ENCODE measurements around the gene MOCS1. TPM values are rescaled to one million over a fixed set of nuclear protein-coding genes. Genes with fewer than 3 reads are reported as not detected.

MOCS1 gene
- total RNA-seq, 4 donors from 2014 or later: 26.4 to 61.7 (median 38.4) TPM

- DNase-seq: no peak
Measured at GRCh38 chr6:39881851-39882530, 52.3 kb downstream of the MOCS1 start.

GRCh38 chr6:39880594-39880993 lies 53.7 kb downstream of the MOCS1 start:
- TF ChIP-seq CTCF (IDR thresholded peaks at IDR 0.05 in 4 of 5, conservative IDR thresholded peaks at IDR 0.05 in 1 of 5) (no peak), POLR2A (IDR thresholded peaks at IDR 0.05) (no peak)
- in situ Hi-C loops (cut with MboI; ENCODE audit: low sequenced_read_pairs in 4 of 4): loop anchor here (25.0 kb wide), 1 partner anchor 518 kb away; no protein-coding TSS in a partner anchor
- H3K9me3 ChIP-seq: no peaks in the 10 kb centered on the region
- DNase-seq: no peak
- peaks cover 4 to 18% of the 10 kb centered on the region in 2 donors for H3K4me1 ChIP-seq
- H3K27ac ChIP-seq: peak overlapping the region in 1 of 4 donors; percentile 18
- peak in 1 of 2 donors; percentile 31 for ATAC-seq
- peaks cover 0 to 24% of the 10 kb centered on the region in 2 donors for H3K36me3 ChIP-seq
- H3K4me3 ChIP-seq: no peak overlapping the region
- H3K27me3 ChIP-seq: no peaks in the 10 kb centered on the region
- intact Hi-C loops (cut with DNase I; ENCODE audit: low total_unique reads): no loop called here

More at GRCh38 chr6:39881851-39882530, 52.3 kb downstream of the MOCS1 start:
- H3K27ac ChIP-seq: peak overlapping the region in 3 of 4 donors; percentile 25 to 45 (median 42)
- TF ChIP-seq CTCF (IDR thresholded peaks at IDR 0.05 in 4 of 5, conservative IDR thresholded peaks at IDR 0.05 in 1 of 5) (no peak), POLR2A (IDR thresholded peaks at IDR 0.05) (no peak)
- peaks cover 0 to 18% of the 10 kb centered on the region in 2 donors for H3K36me3 ChIP-seq
- in situ Hi-C loops (cut with MboI; ENCODE audit: low sequenced_read_pairs in 4 of 4): loop anchor here (25.0 kb wide), 1 partner anchor 520 kb away; no protein-coding TSS in a partner anchor
- H3K4me1 ChIP-seq: peaks cover 4 to 21% of the 10 kb centered on the region in 2 donors
- intact Hi-C loops (cut with DNase I; ENCODE audit: low total_unique reads): no loop called here
- H3K27me3 ChIP-seq: no peaks in the 10 kb centered on the region
- no peak for ATAC-seq
- no peaks in the 10 kb centered on the region for H3K9me3 ChIP-seq
- no peak overlapping the region for H3K4me3 ChIP-seq

DNA sequence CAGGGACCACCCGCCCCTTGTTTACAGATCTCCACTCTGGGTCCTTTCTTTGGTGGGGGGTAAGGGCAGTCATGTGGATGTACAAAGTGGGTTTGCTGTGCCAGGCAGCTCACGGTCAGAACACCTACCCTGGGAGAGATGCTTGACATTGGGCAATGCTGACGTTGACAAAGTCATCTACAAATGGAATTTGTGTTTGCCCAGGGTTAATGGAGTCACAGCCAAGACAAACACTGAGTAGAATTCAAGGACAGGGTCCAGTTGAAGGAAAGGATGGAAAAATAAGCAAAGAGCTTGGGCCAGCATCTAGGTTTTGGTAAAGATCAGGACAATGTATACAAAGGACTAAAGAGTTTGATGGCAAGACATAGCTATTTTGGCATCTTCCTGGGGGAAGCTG lies 54.7 kb downstream of the MOCS1 start:
- DNase-seq (no peak), ATAC-seq (no peak)
- peaks cover 0 to 35% of the 10 kb centered on the region in 2 donors for H3K36me3 ChIP-seq
- H3K27ac ChIP-seq: no peak overlapping the region
- no peaks in the 10 kb centered on the region for H3K27me3 ChIP-seq
- TF ChIP-seq CTCF (IDR thresholded peaks at IDR 0.05 in 4 of 5, conservative IDR thresholded peaks at IDR 0.05 in 1 of 5) (no peak), POLR2A (IDR thresholded peaks at IDR 0.05) (no peak)
- H3K4me1 ChIP-seq: peaks cover 4 to 18% of the 10 kb centered on the region in 2 donors
- in situ Hi-C loops (cut with MboI; ENCODE audit: low sequenced_read_pairs in 4 of 4): loop anchor here (25.0 kb wide), 1 partner anchor 517 kb away; no protein-coding TSS in a partner anchor
- no peak overlapping the region for H3K4me3 ChIP-seq
- intact Hi-C loops (cut with DNase I; ENCODE audit: low total_unique reads): no loop called here
- no peaks in the 10 kb centered on the region for H3K9me3 ChIP-seq

DNA sequence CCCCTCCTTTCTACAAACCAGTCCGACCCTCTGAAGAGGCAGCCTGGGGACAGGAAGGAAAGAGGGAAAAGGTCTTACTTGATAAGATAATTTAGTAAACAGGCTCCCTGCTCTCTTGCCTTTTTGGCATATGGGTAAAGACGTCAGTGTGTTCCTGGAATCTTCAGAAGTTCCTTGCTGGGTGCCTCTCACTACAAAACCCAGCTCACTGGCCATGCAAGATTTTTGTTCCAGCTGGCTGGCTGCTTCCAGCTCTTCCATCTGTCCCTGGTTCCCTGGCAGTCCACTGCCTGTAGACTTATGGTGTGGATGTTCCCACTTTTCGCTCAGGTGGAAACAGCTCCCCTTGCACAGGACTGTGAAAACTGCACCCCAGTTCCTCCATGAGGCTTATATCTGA lies 57.4 kb downstream of the MOCS1 start:
- DNase-seq (no peak), ATAC-seq (no peak)
- H3K9me3 ChIP-seq: no peaks in the 10 kb centered on the region
- TF ChIP-seq CTCF (IDR thresholded peaks at IDR 0.05 in 4 of 5, conservative IDR thresholded peaks at IDR 0.05 in 1 of 5): no peak
- no peak for TF ChIP-seq POLR2A (IDR thresholded peaks at IDR 0.05)
- H3K27me3 ChIP-seq: no peaks in the 10 kb centered on the region
- peaks cover 0 to 40% of the 10 kb centered on the region in 2 donors for H3K36me3 ChIP-seq
- H3K4me3 ChIP-seq: no peak overlapping the region
- intact Hi-C loops (cut with DNase I; ENCODE audit: low total_unique reads) (no loop called here), in situ Hi-C loops (cut with MboI; ENCODE audit: low sequenced_read_pairs in 4 of 4) (loop anchor here (25.0 kb wide), 1 partner anchor 515 kb away; no protein-coding TSS in a partner anchor)
- peaks cover 1 to 14% of the 10 kb centered on the region in 2 donors for H3K4me1 ChIP-seq
- H3K27ac ChIP-seq: no peak overlapping the region
